ENCODE results near the gene DOHH.

The DOHH gene

GRCh38 chr19:3500429-3501101 is at the start of gene DOHH:
Gene DOHH, minus strand, starts transcription at chr19:3500674. Its CDS starts 3,860 bp downstream, at chr19:3496814.
- DNase-seq, result peak; percentile 73 to 90

GRCh38 chr19:3549816-3550215 is 49.3 kb upstream of the DOHH start:
- no peak for DNase-seq

GRCh38 chr19:3548606-3549005 is 48.1 kb upstream of the DOHH start:
- DNase-seq, result no peak

GRCh38 chr19:3547767-3548282 is 47.4 kb upstream of the DOHH start:
- no peak for DNase-seq

- no peak for DNase-seq
Observed at GRCh38 chr19:3547301-3547731, 46.8 kb upstream of the DOHH start.

- DNase-seq, result no peak
Observed at GRCh38 chr19:3546119-3546518, 45.6 kb upstream of the DOHH start.

- no peak for DNase-seq
Observed at GRCh38 chr19:3545669-3546034, 45.2 kb upstream of the DOHH start.

- DNase-seq, result no peak
Observed at GRCh38 chr19:3544742-3545668, 44.5 kb upstream of the DOHH start.

- DNase-seq, result no peak
Observed at GRCh38 chr19:3544058-3544376, 43.5 kb upstream of the DOHH start.

GRCh38 chr19:3543150-3544057 is 42.9 kb upstream of the DOHH start:
- DNase-seq, result no peak

GRCh38 chr19:3539756-3540118 is 39.3 kb upstream of the DOHH start:
- no peak for DNase-seq

GRCh38 chr19:3538965-3539755 is 38.7 kb upstream of the DOHH start, which contains the start of gene TEKTIP1:
Gene TEKTIP1, plus strand, starts transcription at chr19:3539174. Its CDS starts 4 bp downstream, at chr19:3539178.
- no peak for DNase-seq

- no peak for DNase-seq
Observed at GRCh38 chr19:3538258-3538929, 37.9 kb upstream of the DOHH start.

GRCh38 chr19:3537438-3538240 is 37.2 kb upstream of the DOHH start:
- DNase-seq, result no peak

GRCh38 chr19:3537101-3537437 is 36.6 kb upstream of the DOHH start:
- no peak for DNase-seq

GRCh38 chr19:3536429-3537100 is 36.1 kb upstream of the DOHH start:
- DNase-seq, result no peak

GRCh38 chr19:3535981-3536380 is 35.5 kb upstream of the DOHH start:
- DNase-seq, result no peak

GRCh38 chr19:3535563-3535965 is 35.1 kb upstream of the DOHH start:
- no peak for DNase-seq

GRCh38 chr19:3535235-3535535 is 34.7 kb upstream of the DOHH start:
- DNase-seq, result no peak
